Choroid plexus epithelial cell (primary cell): Measurements from ENCODE around the gene SNX25.

ENCODE experiments used
- DNase-seq: peaks from one replicate; pipeline ENCODE4 v3.0.0-alpha.2; 2010; ENCODE audit warnings: low read depth
- H3K4me3 ChIP-seq: 2 replicates; pipeline ENCODE4 v1.5.1; 2011; ENCODE audit warnings: low read depth, mild to moderate bottlenecking, control low read depth, low read length, moderate library complexity
- TF ChIP-seq, protein P1 (sequence below): conservative IDR thresholded peaks from 2 replicates; pipeline ENCODE4 v1.5.1; 2011; ENCODE audit warnings: low read depth, mild to moderate bottlenecking, control low read depth, inconsistent platforms, low read length, moderate library complexity

SNX25 gene

DNA sequence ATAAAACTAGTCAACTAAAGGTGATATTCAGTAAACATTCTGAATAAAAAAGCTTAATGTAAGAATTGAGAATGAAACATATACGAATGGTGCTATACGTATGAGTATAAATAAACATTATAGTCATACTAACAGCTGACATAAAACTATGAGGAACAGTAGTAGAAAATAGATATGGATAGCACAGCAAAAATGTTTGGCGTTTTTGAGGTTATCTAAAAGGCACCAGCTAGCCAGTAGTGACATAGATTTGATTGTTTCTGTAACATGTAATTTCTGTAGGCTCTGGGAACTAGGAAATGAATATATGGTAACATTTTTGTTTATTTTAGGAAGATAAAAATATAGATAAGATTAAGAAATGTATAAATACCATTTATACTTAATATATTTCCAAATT is 69.3 kb downstream of the SNX25 start:
- TF ChIP-seq, protein P1, sequence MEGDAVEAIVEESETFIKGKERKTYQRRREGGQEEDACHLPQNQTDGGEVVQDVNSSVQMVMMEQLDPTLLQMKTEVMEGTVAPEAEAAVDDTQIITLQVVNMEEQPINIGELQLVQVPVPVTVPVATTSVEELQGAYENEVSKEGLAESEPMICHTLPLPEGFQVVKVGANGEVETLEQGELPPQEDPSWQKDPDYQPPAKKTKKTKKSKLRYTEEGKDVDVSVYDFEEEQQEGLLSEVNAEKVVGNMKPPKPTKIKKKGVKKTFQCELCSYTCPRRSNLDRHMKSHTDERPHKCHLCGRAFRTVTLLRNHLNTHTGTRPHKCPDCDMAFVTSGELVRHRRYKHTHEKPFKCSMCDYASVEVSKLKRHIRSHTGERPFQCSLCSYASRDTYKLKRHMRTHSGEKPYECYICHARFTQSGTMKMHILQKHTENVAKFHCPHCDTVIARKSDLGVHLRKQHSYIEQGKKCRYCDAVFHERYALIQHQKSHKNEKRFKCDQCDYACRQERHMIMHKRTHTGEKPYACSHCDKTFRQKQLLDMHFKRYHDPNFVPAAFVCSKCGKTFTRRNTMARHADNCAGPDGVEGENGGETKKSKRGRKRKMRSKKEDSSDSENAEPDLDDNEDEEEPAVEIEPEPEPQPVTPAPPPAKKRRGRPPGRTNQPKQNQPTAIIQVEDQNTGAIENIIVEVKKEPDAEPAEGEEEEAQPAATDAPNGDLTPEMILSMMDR: no peak
- peak; percentile 44 for DNase-seq
- H3K4me3 ChIP-seq: no peak overlapping the region

DNA sequence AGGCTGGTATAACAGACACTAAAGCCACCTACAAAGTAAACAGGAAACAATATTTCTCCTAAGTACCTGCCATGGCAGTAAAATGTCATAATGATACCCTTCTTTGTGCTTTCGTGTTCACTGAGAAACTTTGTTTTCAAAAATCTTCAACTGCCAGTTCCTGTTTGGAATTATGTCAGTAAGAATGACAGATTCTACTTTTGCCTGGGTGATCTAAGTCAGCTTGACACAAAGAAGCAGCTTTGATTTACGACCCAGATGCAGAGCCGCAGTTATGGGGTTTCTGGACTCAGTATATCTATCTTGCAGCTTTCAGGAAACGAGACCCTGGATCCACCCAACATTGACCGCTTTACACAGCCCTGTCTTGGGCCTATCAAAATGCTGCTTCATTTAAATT is 71.2 kb downstream of the SNX25 start:
- TF ChIP-seq, protein P1: no peak

DNA sequence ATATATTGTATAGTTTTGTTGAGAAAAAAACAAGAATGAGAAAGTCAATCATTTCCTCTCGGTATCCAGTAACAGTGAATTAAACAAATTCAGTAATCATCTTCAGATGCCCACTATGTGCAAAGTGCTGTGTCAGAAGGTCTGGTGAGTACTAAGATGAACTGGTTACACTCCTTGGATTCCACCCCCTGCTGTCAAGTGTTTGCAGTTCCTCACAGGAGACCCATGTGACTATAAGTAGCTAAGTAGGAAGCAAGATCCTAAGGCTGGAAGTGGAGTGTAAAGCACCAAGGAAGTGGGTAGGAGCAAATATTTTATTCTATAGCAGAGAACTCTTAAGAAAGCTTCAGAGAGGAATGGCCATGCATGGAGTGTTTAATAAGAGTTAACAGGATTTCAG is 73.6 kb downstream of the SNX25 start:
- DNase-seq: peak; percentile 84
- TF ChIP-seq, protein P1: peak; percentile 40
- H3K4me3 ChIP-seq: no peak overlapping the region

More for the DNA sequence above, 71.2 kb downstream of the SNX25 start:
- H3K4me3 ChIP-seq: no peak overlapping the region
- DNase-seq: no peak

DNA sequence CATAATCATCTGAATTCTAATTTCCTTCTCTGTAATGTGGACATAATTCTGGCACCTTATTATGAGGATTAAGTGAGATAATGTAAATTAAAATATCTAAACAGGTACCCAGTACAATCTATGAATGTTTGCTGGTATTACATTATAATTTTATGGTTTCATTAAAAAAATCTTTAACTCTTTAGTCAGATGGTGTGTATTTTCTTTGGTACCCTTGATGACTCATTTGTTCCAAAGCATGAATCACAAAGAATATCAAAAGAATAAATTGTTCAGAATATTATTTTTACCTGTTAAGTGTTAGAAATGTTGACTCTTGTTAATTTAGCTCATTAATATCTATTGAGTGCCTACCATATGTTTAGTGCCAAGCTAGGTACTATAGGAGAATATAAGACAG is 74.3 kb downstream of the SNX25 start:
- no peak overlapping the region for H3K4me3 ChIP-seq
- peak; percentile 75 for DNase-seq
- TF ChIP-seq, protein P1: no peak

DNA sequence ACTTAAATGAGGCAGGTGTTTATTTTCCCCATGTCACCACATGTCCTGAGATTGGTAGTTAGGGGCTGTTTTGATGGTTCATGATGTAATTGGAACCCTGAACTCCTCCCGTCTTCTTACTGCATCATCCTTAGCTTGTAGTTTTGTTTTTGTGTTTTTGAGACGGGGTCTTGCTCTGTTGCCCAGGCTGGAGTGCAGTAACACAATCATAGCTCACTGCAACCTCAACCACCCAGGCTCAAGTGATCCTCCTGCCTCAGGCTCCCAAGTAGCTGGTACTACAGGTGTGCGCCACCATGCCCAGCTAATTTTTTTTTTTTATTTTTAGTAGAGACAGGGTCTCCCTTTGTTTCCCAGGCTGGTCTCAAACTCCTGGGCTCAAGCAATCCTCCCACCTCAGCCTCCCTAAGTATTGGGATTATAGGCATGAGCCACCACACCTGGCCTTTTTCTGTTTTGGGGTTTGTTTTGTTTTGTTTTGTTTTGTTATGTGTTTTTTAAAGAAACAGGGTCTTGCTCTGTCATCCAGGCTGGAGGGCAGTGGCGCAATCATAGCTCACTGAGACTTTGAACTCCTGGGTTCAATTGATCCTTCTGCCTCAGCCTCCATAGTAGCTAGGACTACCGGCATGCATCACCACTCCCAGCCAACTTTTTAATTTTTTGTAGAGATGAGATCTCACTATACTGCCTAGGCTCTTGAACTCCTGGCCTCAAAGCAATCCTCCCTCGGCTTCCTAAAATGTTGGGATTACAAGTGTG is 76.4 kb downstream of the SNX25 start:
- TF ChIP-seq, protein P1: no peak
- H3K4me3 ChIP-seq: no peak overlapping the region
- no peak for DNase-seq

DNA sequence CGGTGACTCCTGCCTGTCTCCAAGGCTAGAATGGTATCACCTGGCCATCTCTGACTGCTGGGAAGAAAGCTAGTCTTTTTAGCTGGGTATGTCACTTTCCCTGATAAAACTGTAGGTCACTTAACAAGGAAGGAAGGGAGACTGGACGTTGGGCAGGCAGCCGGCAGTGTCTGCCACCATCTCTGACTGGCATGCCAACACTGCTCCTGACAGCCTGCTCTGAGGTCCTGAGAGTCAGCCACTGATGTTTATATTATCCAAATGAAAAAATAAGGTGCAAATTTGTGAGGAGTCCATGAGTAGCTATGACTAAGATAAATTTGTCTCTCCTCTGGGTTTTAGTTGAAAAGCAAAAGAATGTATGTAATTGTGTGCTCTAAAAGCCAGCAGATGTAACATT is 77.2 kb downstream of the SNX25 start:
- DNase-seq: no peak
- H3K4me3 ChIP-seq: no peak overlapping the region
- TF ChIP-seq, protein P1: no peak

DNA sequence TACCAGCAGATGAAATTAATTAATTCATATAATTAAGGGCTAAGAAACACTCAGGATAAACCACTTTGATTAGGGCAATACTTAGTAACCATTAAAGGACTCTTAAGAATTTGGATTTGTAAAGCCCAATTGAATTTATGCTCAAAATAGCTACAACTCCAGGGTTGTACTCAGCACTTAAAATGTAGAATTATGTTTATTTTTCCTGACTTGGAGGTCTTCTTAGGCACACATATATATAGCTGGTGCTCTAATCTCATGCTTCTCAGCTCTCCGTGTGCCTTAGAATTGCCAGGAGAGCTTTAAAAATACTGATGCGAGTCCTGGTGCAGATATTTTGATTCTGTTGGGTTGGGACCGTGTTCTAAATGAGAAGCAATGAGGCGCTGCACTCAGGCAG is 77.6 kb downstream of the SNX25 start:
- TF ChIP-seq, protein P1: no peak
- no peak overlapping the region for H3K4me3 ChIP-seq
- no peak for DNase-seq
